ENCODE data around the gene GPR89B.
"Not testable (repeated sequence)": the region's sequence is repeated elsewhere in the genome, so short reads cannot be mapped to it uniquely, and the experiment has no call there.

Gene GPR89B

GRCh38 chr1:147940456-147940855 lies 12.2 kb downstream of the GPR89B start:
- not testable (repeated sequence) for DNase-seq (ENCODE audit: low read depth in 2 of 2)

DNA sequence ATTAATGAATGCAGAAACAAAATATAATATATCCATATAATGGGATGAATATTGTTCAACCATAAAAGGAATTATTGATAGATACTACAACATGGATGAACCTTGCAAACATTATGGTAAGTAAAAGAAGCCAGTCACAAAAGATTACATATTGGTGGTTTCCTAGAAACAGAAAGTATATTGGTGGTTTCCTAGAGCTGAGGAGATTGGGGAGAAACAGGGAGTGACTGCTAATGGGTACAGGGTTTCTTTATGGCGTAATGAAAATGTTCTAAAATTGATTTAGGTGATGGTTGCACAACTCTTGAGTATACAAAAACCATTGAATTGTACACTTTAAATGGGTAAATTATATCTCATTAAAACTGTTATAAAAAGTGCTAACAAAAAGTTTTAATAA lies 14.3 kb downstream of the GPR89B start:
- DNase-seq (ENCODE audit: low read depth in 2 of 2), result not testable (repeated sequence)

DNA sequence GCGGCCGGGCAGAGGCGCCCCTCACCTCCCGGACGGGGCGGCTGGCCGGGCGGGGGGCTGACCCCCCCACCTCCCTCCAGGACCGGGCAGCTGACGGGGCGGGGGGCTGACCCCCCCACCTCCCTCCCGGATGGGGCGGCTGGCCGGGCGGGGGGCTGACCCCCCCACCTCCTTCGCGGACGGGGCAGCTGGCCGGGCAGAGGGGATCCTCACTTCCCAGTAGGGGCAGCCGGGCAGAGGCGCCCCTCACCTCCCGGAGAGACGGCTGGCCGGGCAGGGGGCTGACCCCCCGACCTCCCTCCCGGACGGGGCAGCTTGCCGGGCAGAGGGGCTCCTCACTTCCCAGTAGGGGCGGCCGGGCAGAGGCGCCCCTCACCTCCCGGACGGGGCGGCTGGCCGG lies 21.3 kb downstream of the GPR89B start:
- DNase-seq (ENCODE audit: low read depth in 2 of 2), result not testable (repeated sequence)

GRCh38 chr1:147958906-147959305 lies 30.7 kb downstream of the GPR89B start:
- not testable (repeated sequence) for DNase-seq (ENCODE audit: low read depth in 2 of 2)

GRCh38 chr1:147959680-147960079 lies 31.5 kb downstream of the GPR89B start:
- DNase-seq (ENCODE audit: low read depth in 2 of 2), result not testable (repeated sequence)

DNA sequence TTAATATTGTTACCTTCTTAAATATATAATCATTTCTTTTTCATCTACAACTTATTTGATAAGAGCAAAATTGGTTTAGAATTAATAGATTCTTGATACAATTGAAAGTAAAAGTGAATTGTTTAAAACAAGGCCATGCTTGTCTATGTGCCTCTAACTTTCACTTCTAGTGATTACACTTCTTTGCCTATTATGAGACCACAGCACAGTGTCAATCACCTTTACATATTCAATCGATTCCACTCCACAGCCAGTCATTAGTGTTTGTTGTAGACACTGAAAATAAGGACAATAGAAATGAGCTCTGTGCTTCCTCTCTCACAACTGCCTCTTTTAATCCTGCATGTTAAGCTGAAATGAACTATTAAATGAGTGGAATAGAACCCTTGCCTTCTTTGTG lies 36.4 kb downstream of the GPR89B start:
- DNase-seq (ENCODE audit: low read depth in 2 of 2), result not testable (repeated sequence)

DNA sequence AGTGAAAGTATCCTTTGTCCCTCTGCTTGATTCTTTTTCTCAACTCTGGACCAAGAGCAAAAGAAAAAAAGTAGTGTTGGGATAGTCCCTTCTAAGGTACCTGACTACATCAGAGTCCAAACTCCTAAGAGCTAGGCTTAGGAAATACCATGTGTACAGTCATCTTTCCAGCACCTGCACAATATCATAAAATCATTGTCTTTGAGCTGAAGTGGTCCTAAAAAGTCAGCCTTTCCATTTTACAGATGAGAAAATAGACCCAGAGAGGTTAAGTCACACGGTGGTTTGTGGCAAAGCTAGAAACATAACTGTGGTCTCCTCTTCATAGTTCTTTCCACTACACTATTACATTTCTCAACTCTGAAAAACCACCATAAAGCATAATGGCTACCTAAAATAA lies 38.4 kb downstream of the GPR89B start:
- DNase-seq (ENCODE audit: low read depth in 2 of 2), result not testable (repeated sequence)

DNA sequence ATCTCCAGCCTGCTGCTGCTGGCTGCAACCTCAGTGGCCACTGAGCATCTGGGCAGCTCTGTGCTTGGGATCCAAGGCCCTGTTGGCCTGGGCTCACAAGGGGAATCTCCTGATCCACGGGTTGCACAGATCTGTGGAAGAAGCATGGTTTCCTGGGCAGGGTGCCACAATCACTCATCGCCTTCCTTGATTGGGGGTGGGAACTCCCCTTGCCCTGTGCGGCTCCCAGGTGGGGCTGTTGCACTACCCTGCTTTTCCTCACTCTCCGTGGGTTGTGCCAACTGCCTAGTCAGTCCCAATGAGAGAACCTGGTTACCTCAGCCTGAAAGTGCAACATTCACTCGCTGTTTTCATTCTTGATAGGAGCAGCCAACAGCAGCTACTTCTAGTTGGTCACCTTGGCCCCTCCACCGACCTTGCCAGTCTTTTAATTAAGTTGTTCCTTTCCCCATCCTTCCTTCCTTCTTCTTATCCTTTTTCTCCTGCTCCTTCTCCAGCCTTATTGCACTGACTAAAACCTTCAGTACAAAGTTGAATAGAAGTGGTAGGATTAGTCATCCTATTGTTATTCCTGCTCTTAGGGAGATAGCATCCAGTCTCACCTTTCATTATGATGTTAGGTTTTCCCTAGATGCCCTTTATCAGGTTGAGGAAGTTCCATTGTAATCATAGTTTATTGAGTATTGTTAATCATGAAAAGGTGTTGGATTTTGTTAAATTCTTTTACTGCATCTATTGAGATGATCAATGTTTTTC lies 50.9 kb downstream of the GPR89B start:
- not testable (repeated sequence) for DNase-seq (ENCODE audit: low read depth in 2 of 2)

- DNase-seq (ENCODE audit: low read depth in 2 of 2), result not testable (repeated sequence)
Measured at GRCh38 chr1:147985374-147985773, 57.2 kb downstream of the GPR89B start.

DNA sequence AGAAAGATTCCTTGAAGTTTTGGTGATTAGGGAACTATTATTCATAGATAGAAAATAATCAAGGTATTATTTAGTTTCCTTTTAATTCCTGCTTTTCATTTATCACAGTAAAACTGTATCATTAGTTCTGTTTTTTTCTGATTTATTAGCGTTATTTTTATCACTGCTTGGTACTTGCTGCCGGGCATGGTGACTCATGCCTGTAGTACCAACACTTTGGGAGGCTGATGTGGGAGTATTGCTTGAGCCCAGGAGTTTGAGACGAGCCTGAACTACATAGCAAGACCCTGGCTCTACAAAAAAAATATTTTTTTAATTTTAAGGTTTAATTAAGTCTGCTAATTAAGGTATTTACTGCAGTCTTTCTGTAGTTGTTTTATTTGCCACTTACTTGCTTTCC lies 59.7 kb downstream of the GPR89B start:
- not testable (repeated sequence) for DNase-seq (ENCODE audit: low read depth in 2 of 2)

- not testable (repeated sequence) for DNase-seq (ENCODE audit: low read depth in 2 of 2)
Measured at GRCh38 chr1:147992916-147993315, 64.7 kb downstream of the GPR89B start.

- not testable (repeated sequence) for DNase-seq (ENCODE audit: low read depth in 2 of 2)
Measured at GRCh38 chr1:147993400-147993799, 65.2 kb downstream of the GPR89B start.

DNA sequence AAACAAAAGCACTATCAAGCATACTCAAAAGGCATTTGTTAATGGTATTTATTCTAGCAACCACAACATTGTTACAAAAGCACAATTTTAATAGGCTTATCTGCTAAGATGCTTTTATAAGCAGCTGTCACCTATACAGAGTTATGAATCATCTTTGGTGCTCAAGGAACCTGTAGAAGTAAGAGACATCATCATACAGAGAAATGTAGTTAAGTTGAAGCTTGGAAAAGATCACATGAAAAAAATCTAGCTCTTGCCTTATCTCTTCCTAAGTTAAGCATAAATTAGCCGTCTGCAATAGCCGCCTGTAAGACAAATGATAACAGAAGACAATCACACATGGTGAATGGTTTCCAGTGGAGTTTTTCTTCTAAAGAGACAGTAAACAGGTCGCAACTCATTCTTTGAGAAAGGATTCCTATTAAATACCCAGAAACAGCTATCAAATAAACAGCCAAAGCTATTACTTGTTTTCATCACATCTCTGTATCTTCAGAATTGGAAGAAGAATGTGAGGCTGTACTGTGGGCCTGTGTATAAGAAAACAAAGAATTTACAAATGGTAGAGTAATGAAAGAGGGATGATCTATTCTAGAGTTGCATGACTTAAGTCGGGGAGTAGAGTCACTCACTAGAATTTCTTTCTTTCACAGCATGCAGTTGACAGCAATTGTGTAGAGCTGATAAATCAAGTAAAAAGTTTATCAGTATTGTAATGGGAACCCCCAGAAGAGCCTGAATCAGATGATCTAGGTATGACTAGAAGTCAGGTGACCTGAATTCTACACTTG lies 65.8 kb downstream of the GPR89B start:
- DNase-seq (ENCODE audit: low read depth in 2 of 2), result not testable (repeated sequence)

GRCh38 chr1:147996088-147996487 lies 67.9 kb downstream of the GPR89B start:
- not testable (repeated sequence) for DNase-seq (ENCODE audit: low read depth in 2 of 2)

DNA sequence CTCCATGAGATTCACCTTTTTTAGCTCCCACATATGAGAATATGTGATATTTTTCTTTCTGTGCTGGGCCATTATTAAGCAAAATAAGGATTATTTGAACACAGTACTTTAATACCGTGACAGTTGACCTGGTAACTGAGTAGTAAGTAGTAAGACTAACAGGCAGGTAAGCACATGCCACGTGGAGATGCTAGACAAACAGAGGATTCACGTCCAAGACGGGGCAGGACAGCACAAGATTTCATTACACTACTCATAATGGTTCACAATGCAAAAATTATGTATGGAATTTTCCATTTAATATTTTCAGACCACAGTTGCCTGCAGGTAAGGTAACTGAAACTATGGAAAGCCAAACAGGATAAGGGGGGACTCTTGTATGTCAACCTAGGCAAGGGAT lies 79.5 kb downstream of the GPR89B start:
- DNase-seq (ENCODE audit: low read depth in 2 of 2), result not testable (repeated sequence)

- no peak for DNase-seq (ENCODE audit: low read depth in 2 of 2)
Measured at GRCh38 chr1:148010527-148010926, 82.3 kb downstream of the GPR89B start.

DNA sequence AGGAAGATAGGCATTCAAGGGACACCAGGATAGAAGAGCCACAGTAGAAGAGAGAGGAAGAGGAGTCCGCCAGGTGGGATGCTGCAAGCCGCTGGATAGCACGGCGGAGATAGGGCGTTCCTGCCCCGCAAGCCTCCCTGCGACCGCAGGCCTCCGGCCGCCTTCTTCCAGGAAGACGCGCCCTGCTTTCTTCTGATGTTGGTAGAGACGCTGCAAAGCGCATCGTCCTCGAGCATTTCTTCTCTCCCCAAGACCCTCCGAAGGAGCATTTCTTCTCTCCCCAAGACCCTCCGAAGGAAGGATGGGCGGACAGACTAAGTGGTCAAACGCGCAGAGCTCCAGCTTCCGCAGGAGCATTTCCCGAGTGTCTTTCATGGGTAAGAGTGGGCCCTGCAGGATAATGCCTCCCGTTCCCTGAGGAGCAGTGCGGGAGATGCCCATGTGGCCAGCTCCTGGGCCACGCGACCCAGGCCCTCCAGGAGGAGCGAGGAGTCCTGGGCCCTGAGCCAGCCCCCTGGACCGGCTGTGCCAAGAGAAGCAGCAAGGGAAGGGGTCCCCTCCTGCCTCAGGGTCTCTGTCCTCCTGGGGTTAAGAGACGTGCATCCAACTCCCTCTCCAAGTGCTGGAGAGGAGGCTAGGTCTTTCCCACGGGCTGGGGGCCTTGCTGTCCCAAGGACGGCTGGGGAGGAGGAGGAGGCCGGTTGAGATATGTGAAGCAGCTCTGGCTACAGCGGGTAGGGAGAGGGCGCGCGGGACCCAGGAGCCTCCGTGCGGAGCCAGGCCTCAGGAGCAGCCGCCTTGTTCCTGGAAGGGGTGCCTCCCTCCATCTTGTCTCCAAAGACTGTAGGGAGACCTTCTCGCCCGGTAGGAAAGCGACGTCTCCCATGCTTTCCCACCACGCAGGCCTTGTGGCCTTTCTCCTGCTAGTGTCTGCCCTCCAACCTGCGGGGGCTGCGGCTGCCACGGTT lies 85.2 kb downstream of the GPR89B start:
- not testable (repeated sequence) for DNase-seq (ENCODE audit: low read depth in 2 of 2)

GRCh38 chr1:148014289-148015200 lies 86.3 kb downstream of the GPR89B start:
- DNase-seq (ENCODE audit: low read depth in 2 of 2), result not testable (repeated sequence)

DNA sequence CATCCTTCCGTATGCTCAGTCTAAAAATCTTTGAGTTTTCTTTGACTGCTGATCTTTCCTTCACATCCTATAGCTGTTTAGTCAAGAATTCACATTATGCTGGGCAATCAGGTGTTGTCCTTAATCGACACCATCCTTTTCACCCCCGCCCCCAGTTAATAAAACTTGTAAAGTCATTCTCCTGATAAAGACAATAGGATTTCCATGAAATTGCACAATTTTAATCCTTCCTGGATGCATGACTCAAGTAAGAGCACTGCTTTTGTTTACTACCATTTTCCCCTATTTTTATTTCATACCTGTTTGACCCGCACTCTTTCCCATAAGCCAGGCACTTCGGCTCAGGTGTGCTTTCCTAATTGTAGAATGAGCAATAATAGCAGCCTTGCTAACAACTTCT lies 96.7 kb downstream of the GPR89B start:
- DNase-seq (ENCODE audit: low read depth in 2 of 2), result not testable (repeated sequence)

- DNase-seq (ENCODE audit: low read depth in 2 of 2), result not testable (repeated sequence)
Measured at GRCh38 chr1:148027004-148027403, 98.8 kb downstream of the GPR89B start.

- DNase-seq (ENCODE audit: low read depth in 2 of 2), result not testable (repeated sequence)
Measured at GRCh38 chr1:148032247-148032646, 104.0 kb downstream of the GPR89B start.
